Activated naive CD4-positive, alpha-beta T cell treated with anti-CD3 and anti-CD28 coated beads, Interleukin-2, amount 50 U/mL, for 72 hours (primary cell): Measurements from ENCODE around the gene CYTH2. TPM values are rescaled to one million over a fixed set of nuclear protein-coding genes. Genes with fewer than 3 reads are reported as not detected.
"Not testable (repeated sequence)": the region's sequence is repeated elsewhere in the genome, so short reads cannot be mapped to it uniquely, and the experiment has no call there.

Experiments
- ATAC-seq, 2 donors: fragments of 150-1000 bp; cut with Tn5 transposase; 2 replicates each; pipeline ENCODE4 v1.10.0; 2021; ENCODE audit warnings: mild to moderate bottlenecking in 2 of 2, moderate library complexity in 2 of 2
- DNase-seq, 2 donors: peaks; one replicate each; pipeline ENCODE4 v3.0.0; 2021 to 2022; ENCODE audit warnings: low spot score in 2 of 2
- H3K27ac Mint-ChIP-seq, 2 donors: one replicate each; pipeline ENCODE4 v1.8.0; 2022; ENCODE audit warnings: mild to moderate bottlenecking in 2 of 2, mixed read lengths in 2 of 2
- H3K36me3 Mint-ChIP-seq, 2 donors: one replicate each; pipeline ENCODE4 v1.8.0; 2022; ENCODE audit warnings: mixed read lengths in 2 of 2
- H3K9me3 Mint-ChIP-seq, 2 donors: one replicate each; pipeline ENCODE4 v1.8.0; 2022; ENCODE audit warnings: mixed read lengths in 2 of 2
- total RNA-seq, 2 donors: library from RNA; stranded (reverse); gene quantifications; one replicate each; pipeline ENCODE4 v1.2.3, GENCODE V29; 2022

CYTH2 gene
- total RNA-seq, 2 donors from 2014 or later, result 32.4 to 64.1 TPM

GRCh38 chr19:48483301-48483700 lies 14.1 kb downstream of the CYTH2 start:
- peak overlapping the region in 1 of 2 donors; percentile 24 for H3K27ac Mint-ChIP-seq

GRCh38 chr19:48484247-48484893 lies 15.2 kb downstream of the CYTH2 start:
- ATAC-seq (no peak), DNase-seq (no peak)
- Mint-ChIP-seq H3K9me3 (no peaks in the 10 kb centered on the region), H3K36me3 (peaks cover 0 to 4% of the 10 kb centered on the region in 2 donors), H3K27ac (peak overlapping the region in 1 of 2 donors; percentile 26)

More at GRCh38 chr19:48483301-48483700, 14.1 kb downstream of the CYTH2 start:
- DNase-seq (no peak), ATAC-seq (no peak)
- Mint-ChIP-seq H3K9me3 (no peaks in the 10 kb centered on the region), H3K36me3 (peaks cover 0 to 8% of the 10 kb centered on the region in 2 donors)

GRCh38 chr19:48484931-48485612 lies 15.9 kb downstream of the CYTH2 start:
- Mint-ChIP-seq H3K36me3 (no peaks in the 10 kb centered on the region), H3K27ac (no peak overlapping the region), H3K9me3 (no peaks in the 10 kb centered on the region)
- ATAC-seq (no peak), DNase-seq (no peak)

- H3K9me3 Mint-ChIP-seq, H3K36me3 Mint-ChIP-seq, ATAC-seq, H3K27ac Mint-ChIP-seq, DNase-seq: not testable (repeated sequence)
Observed at GRCh38 chr19:48486706-48487105, 17.5 kb downstream of the CYTH2 start.

- DNase-seq, result no peak
- Mint-ChIP-seq H3K36me3 (peaks cover 0 to 8% of the 10 kb centered on the region in 2 donors), H3K9me3 (no peaks in the 10 kb centered on the region), H3K27ac (no peak overlapping the region)
- no peak for ATAC-seq
Observed at GRCh38 chr19:48487544-48487943, 18.4 kb downstream of the CYTH2 start.

GRCh38 chr19:48487948-48488347 lies 18.8 kb downstream of the CYTH2 start:
- ATAC-seq (no peak), DNase-seq (no peak)
- H3K36me3 Mint-ChIP-seq, result peaks cover 0 to 9% of the 10 kb centered on the region in 2 donors
- no peak overlapping the region for H3K27ac Mint-ChIP-seq
- H3K9me3 Mint-ChIP-seq, result no peaks in the 10 kb centered on the region

GRCh38 chr19:48488478-48488877 lies 19.3 kb downstream of the CYTH2 start:
- H3K36me3 Mint-ChIP-seq, ATAC-seq, DNase-seq, H3K9me3 Mint-ChIP-seq: not testable (repeated sequence)
- peak overlapping the region in 1 of 2 donors; percentile 53 for H3K27ac Mint-ChIP-seq

- Mint-ChIP-seq H3K27ac (no peak overlapping the region), H3K9me3 (no peaks in the 10 kb centered on the region), H3K36me3 (peaks cover 5 to 14% of the 10 kb centered on the region in 2 donors)
- ATAC-seq (peak; percentile 32 to 63), DNase-seq (peak; percentile 80 to 94)
Observed at GRCh38 chr19:48489608-48490216, 20.5 kb downstream of the CYTH2 start.

- Mint-ChIP-seq H3K36me3 (peaks cover 7 to 14% of the 10 kb centered on the region in 2 donors), H3K27ac (no peak overlapping the region), H3K9me3 (no peaks in the 10 kb centered on the region)
- DNase-seq (peak in 1 of 2 donors; percentile 32), ATAC-seq (peak in 1 of 2 donors; percentile 12)
Observed at GRCh38 chr19:48490981-48491792, 22.0 kb downstream of the CYTH2 start.

GRCh38 chr19:48491793-48492123 lies 22.6 kb downstream of the CYTH2 start:
- DNase-seq, result no peak
- no peak overlapping the region for H3K27ac Mint-ChIP-seq
- no peaks in the 10 kb centered on the region for H3K9me3 Mint-ChIP-seq
- H3K36me3 Mint-ChIP-seq, result peaks cover 7 to 14% of the 10 kb centered on the region in 2 donors
- no peak for ATAC-seq

GRCh38 chr19:48492925-48493717 lies 24.0 kb downstream of the CYTH2 start:
- Mint-ChIP-seq H3K27ac (peak overlapping the region in 1 of 2 donors; percentile 38), H3K9me3 (no peaks in the 10 kb centered on the region), H3K36me3 (peaks cover 7 to 14% of the 10 kb centered on the region in 2 donors)
- DNase-seq (peak; percentile 77 to 86), ATAC-seq (peak; percentile 78 to 81)

- Mint-ChIP-seq H3K27ac (peak overlapping the region in 1 of 2 donors; percentile 94), H3K36me3 (peaks cover 7 to 14% of the 10 kb centered on the region in 2 donors), H3K9me3 (no peaks in the 10 kb centered on the region)
- ATAC-seq (peak; percentile 13 to 14), DNase-seq (no peak)
Observed at GRCh38 chr19:48493718-48494401, 24.7 kb downstream of the CYTH2 start.

- Mint-ChIP-seq H3K9me3 (no peaks in the 10 kb centered on the region), H3K27ac (no peak overlapping the region), H3K36me3 (peaks cover 7 to 14% of the 10 kb centered on the region in 2 donors)
- DNase-seq (no peak), ATAC-seq (no peak)
Observed at GRCh38 chr19:48495396-48495795, 26.2 kb downstream of the CYTH2 start.

GRCh38 chr19:48496959-48497727 lies 28.0 kb downstream of the CYTH2 start:
- no peaks in the 10 kb centered on the region for H3K9me3 Mint-ChIP-seq
- no peak for ATAC-seq
- H3K36me3 Mint-ChIP-seq, result peaks cover 7 to 10% of the 10 kb centered on the region in 2 donors
- DNase-seq, result no peak
- H3K27ac Mint-ChIP-seq, result no peak overlapping the region
